HEK293 (cell line): ENCODE data around the gene NR4A3.

ENCODE experiments used
- CTCF ChIP-seq: fragments of 450-650 bp; formaldehyde crosslinking; IDR thresholded peaks from 2 replicates; pipeline ENCODE4 v1.5.1; 2016; ENCODE audit warnings: missing biosample characterization, missing genetic modification characterization
- REST ChIP-seq: fragments of 450-650 bp; formaldehyde crosslinking; IDR thresholded peaks from 2 replicates; pipeline ENCODE4 v1.5.1; 2016; ENCODE audit warnings: missing biosample characterization, missing genetic modification characterization
- YY1 ChIP-seq: fragments of 450-650 bp; formaldehyde crosslinking; IDR thresholded peaks from 2 replicates; pipeline ENCODE4 v1.5.1; 2018; ENCODE audit warnings: missing biosample characterization, missing genetic modification characterization
- ZEB2 ChIP-seq: fragments of 450-650 bp; formaldehyde crosslinking; IDR thresholded peaks from 2 replicates; pipeline ENCODE4 v1.5.1; 2016; ENCODE audit warnings: missing biosample characterization, missing genetic modification characterization
- ZNF132 ChIP-seq: fragments of 450-650 bp; formaldehyde crosslinking; IDR thresholded peaks from 2 replicates; pipeline ENCODE4 v1.5.1; 2017; ENCODE audit warnings: missing biosample characterization, missing genetic modification characterization, borderline replicate concordance
- ZNF23 ChIP-seq: fragments of 450-650 bp; formaldehyde crosslinking; IDR thresholded peaks from 2 replicates; pipeline ENCODE4 v1.5.1; 2016; ENCODE audit warnings: missing biosample characterization, missing genetic modification characterization, borderline replicate concordance
- ZNF37A ChIP-seq: fragments of 450-650 bp; IDR thresholded peaks from 2 replicates; pipeline ENCODE4 v1.5.1; 2018; ENCODE audit warnings: missing biosample characterization, missing genetic modification characterization
- ZNF518A ChIP-seq: fragments of 450-650 bp; formaldehyde crosslinking; conservative IDR thresholded peaks from 2 replicates; pipeline ENCODE4 v1.5.1; 2016; ENCODE audit warnings: low read depth, missing biosample characterization, missing genetic modification characterization
- ZNF558 ChIP-seq: fragments of 450-650 bp; formaldehyde crosslinking; IDR thresholded peaks from 2 replicates; pipeline ENCODE4 v1.5.1; 2016; ENCODE audit warnings: missing biosample characterization, missing genetic modification characterization
- ZNF623 ChIP-seq: fragments of 450-650 bp; formaldehyde crosslinking; IDR thresholded peaks from 2 replicates; pipeline ENCODE4 v1.5.1; 2016; ENCODE audit warnings: missing biosample characterization, missing genetic modification characterization
- ZNF658 ChIP-seq: fragments of 450-650 bp; formaldehyde crosslinking; IDR thresholded peaks from 2 replicates; pipeline ENCODE4; 2016; ENCODE audit warnings: missing biosample characterization, missing genetic modification characterization
- ZNF776 ChIP-seq: fragments of 450-650 bp; formaldehyde crosslinking; IDR thresholded peaks from 2 replicates; pipeline ENCODE4 v1.5.0; 2017; ENCODE audit warnings: missing biosample characterization, missing genetic modification characterization, borderline replicate concordance

GRCh38 chr9:99814359-99814758 lies 7.3 kb upstream of the NR4A3 start:
- no peak for TF ChIP-seq CTCF (tag by site-specific recombination)
- no peak for TF ChIP-seq REST (tag by site-specific recombination)
- no peak for TF ChIP-seq ZNF132 (tag by site-specific recombination)
- no peak for TF ChIP-seq ZEB2 (tag by site-specific recombination)
- no peak for TF ChIP-seq ZNF558 (tag by site-specific recombination)
- TF ChIP-seq ZNF658 = no peak
- TF ChIP-seq ZNF623 (tag by site-specific recombination) = no peak
- no peak for TF ChIP-seq ZNF776 (tag by site-specific recombination)
- TF ChIP-seq ZNF518A (tag by site-specific recombination) = no peak
- no peak for TF ChIP-seq ZNF37A (tag by site-specific recombination)
- no peak for TF ChIP-seq YY1 (tag by site-specific recombination)
- no peak for TF ChIP-seq ZNF23 (tag by site-specific recombination)
